CD4-positive, CD25-positive, alpha-beta regulatory T cell (primary cell): Measurements from ENCODE around the gene PRR29. TPM values are rescaled to one million over a fixed set of nuclear protein-coding genes. Genes with fewer than 3 reads are reported as not detected.

ENCODE experiments used
- ATAC-seq, 2 donors: fragments of 150-1000 bp; cut with Tn5 transposase; one replicate each; pipeline ENCODE4 v1.10.0; 2021; ENCODE audit warnings: low read depth in 2 of 2, moderate number of reproducible peaks in 2 of 2, moderate library complexity in 1 of 2
- DNase-seq, 3 donors: peaks; one replicate each; pipeline versions ENCODE4 v3.0.0 to v3.0.0-alpha.2; 2012 to 2022; ENCODE audit warnings: mixed read lengths in 1 of 3
- H3K27ac ChIP-seq: one replicate; pipeline ENCODE4 v1.7.0; 2013; ENCODE audit warnings: mild to moderate bottlenecking, low read length; ENCODE audit not compliant: insufficient read depth, poor library complexity, severe bottlenecking
- H3K27me3 ChIP-seq: one replicate; pipeline ENCODE4 v1.7.0; 2013; ENCODE audit warnings: low read length; ENCODE audit not compliant: control insufficient read depth, insufficient read depth
- H3K36me3 ChIP-seq: one replicate; pipeline ENCODE4 v1.7.0; 2013; ENCODE audit warnings: mild to moderate bottlenecking, low read length, moderate library complexity; ENCODE audit not compliant: control insufficient read depth, insufficient read depth
- H3K4me1 ChIP-seq: 2 replicates; pipeline ENCODE4 v1.7.0; 2013; ENCODE audit warnings: mild to moderate bottlenecking, low read length; ENCODE audit not compliant: insufficient read depth, control insufficient read depth, poor library complexity, severe bottlenecking
- H3K4me3 ChIP-seq: one replicate; pipeline ENCODE4 v1.7.0; 2013; ENCODE audit warnings: low read depth, mild to moderate bottlenecking, low read length, moderate library complexity
- H3K9me3 ChIP-seq, 2 experiments: 1 replicate in 1 of 2; 2 replicates in 1 of 2; pipeline ENCODE4 v1.7.0; 2013; ENCODE audit warnings: low read length in 2 of 2, mild to moderate bottlenecking in 1 of 2, moderate library complexity in 1 of 2; ENCODE audit not compliant: control insufficient read depth in 2 of 2
- H3K27ac Mint-ChIP-seq, 3 donors: one replicate each; pipeline ENCODE4 v1.8.0; 2020 to 2022; ENCODE audit warnings: mild to moderate bottlenecking in 3 of 3, mixed read lengths in 3 of 3, moderate library complexity in 2 of 3
- H3K27me3 Mint-ChIP-seq: one replicate; pipeline ENCODE4 v1.8.0; 2022; ENCODE audit warnings: mild to moderate bottlenecking, mixed read lengths
- H3K36me3 Mint-ChIP-seq: one replicate; pipeline ENCODE4 v1.8.0; 2020; ENCODE audit warnings: mixed read lengths
- H3K4me1 Mint-ChIP-seq, 4 donors: one replicate each; pipeline ENCODE4 v1.8.0; 2020 to 2022; ENCODE audit warnings: mixed read lengths in 4 of 4, mild to moderate bottlenecking in 1 of 4
- H3K4me3 Mint-ChIP-seq, 4 donors: one replicate each; pipeline ENCODE4 v1.8.0; 2020 to 2022; ENCODE audit warnings: mild to moderate bottlenecking in 4 of 4, mixed read lengths in 4 of 4, moderate library complexity in 3 of 4
- H3K9me3 Mint-ChIP-seq, 7 donors: one replicate each; pipeline ENCODE4 v1.8.0; 2020 to 2022; ENCODE audit warnings: mixed read lengths in 7 of 7, mild to moderate bottlenecking in 3 of 7, moderate library complexity in 2 of 7
- polyA plus RNA-seq, 4 donors: library from polyadenylated mRNA; unstranded; fragments of 300-500 nt; fragmentation: Illumina TruSeq; gene quantifications; one replicate each; pipeline ENCODE4 v1.2.3, GENCODE V29; 2021
- total RNA-seq: library from RNA; stranded (reverse); gene quantifications from one replicate; pipeline ENCODE4 v1.2.3, GENCODE V29; 2022

PRR29 gene
- total and polyA plus RNA-seq, 5 donors from 2014 or later: 0.52 to 6.9 (median 6.0) TPM

DNA sequence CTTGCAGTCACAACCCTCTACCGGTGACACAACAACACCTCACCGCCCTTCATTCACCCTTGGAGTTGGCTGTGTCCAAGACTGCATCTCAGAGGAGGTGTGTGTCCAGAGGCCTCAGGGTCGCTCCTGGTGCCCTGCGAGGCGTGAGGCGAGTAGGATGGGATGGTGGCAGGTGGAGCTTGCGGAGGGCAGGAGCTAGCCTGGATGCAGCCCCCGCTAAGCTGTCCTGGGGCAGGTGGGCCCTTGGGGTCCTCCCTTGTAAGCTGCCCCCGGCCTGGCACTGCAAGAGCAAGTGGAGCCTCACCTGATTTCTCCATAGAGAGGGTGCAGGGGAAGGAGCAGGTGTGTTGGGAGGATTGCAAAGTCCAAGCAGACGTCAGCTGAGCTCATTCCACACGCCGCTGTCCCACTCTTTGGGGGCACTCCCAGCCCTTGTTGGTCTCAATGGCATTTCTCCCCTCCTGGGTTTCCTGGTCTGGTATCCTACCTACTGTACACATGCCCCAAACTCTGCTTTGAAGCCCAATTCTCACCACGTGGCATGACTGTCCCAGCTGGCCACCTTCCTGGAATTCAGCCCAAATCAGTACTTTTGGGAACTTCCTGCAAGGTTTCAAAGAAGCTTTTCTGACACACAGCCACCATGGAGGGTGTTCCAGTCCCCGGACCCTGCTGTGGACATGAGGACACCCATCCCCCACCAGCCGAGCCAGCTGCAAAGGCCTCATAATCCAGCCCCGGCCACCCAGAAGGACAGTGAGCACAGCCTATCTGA is 40.4 kb downstream of the PRR29 start:
- H3K27me3 ChIP-seq: no peaks in the 10 kb centered on the region
- H3K9me3 Mint-ChIP-seq: peaks cover 0 to 2% (median 0%) of the 10 kb centered on the region in 7 donors
- H3K4me3 Mint-ChIP-seq: no peak overlapping the region
- peaks cover 0 to 7% (median under 1%) of the 10 kb centered on the region in 4 donors for H3K4me1 Mint-ChIP-seq
- H3K9me3 ChIP-seq: no peaks in the 10 kb centered on the region
- peaks cover 26% of the 10 kb centered on the region for H3K36me3 ChIP-seq
- ATAC-seq: no peak
- no peak overlapping the region for H3K4me3 ChIP-seq
- H3K27ac Mint-ChIP-seq: no peak overlapping the region
- no peaks in the 10 kb centered on the region for H3K27me3 Mint-ChIP-seq
- H3K36me3 Mint-ChIP-seq: peaks cover 31% of the 10 kb centered on the region
- no peak for DNase-seq
- no peaks in the 10 kb centered on the region for H3K4me1 ChIP-seq
- no peak overlapping the region for H3K27ac ChIP-seq

GRCh38 chr17:64039106-64039400 is 40.9 kb downstream of the PRR29 start:
- no peak for DNase-seq
- Histone ChIP-seq H3K4me3 (no peak overlapping the region), H3K9me3 (no peaks in the 10 kb centered on the region), H3K27me3 (no peaks in the 10 kb centered on the region), H3K4me1 (no peaks in the 10 kb centered on the region), H3K27ac (no peak overlapping the region), H3K36me3 (peaks cover 32% of the 10 kb centered on the region)
- Mint-ChIP-seq H3K9me3 (peaks cover 0 to 2% (median 0%) of the 10 kb centered on the region in 7 donors), H3K4me3 (no peak overlapping the region), H3K36me3 (peaks cover 32% of the 10 kb centered on the region), H3K27me3 (no peaks in the 10 kb centered on the region), H3K27ac (no peak overlapping the region), H3K4me1 (peaks cover 0 to 7% (median 0%) of the 10 kb centered on the region in 4 donors)
- ATAC-seq: no peak

DNA sequence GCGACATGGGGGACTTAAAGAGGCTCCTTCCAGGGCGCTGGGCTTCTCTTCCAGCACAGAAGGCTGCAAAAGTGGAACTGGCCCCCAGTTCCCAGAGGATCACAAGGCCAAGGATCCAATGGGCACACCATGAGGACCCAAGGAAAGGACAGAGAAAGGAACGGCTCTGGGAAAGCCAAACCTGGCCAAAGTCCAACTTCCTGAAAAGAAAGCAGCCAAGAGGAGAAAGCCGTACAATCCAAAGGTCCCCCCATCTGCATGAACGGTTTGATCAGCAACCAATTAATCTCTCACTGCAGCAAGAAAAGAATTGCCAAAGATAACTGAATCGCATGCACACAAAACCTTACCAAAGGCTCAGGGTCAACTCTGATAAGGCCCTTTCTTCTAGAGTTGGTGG is 42.1 kb downstream of the PRR29 start:
- peaks cover 0 to 1% (median 0%) of the 10 kb centered on the region in 7 donors for H3K9me3 Mint-ChIP-seq
- H3K4me3 ChIP-seq: no peak overlapping the region
- peak overlapping the region in 2 of 3 donors; percentile 46 to 68 for H3K27ac Mint-ChIP-seq
- H3K4me3 Mint-ChIP-seq: no peak overlapping the region
- no peaks in the 10 kb centered on the region for H3K9me3 ChIP-seq
- DNase-seq (no peak), ATAC-seq (no peak)
- no peaks in the 10 kb centered on the region for H3K27me3 ChIP-seq
- no peaks in the 10 kb centered on the region for H3K4me1 ChIP-seq
- H3K27ac ChIP-seq: no peak overlapping the region
- H3K27me3 Mint-ChIP-seq: no peaks in the 10 kb centered on the region
- peaks cover 43% of the 10 kb centered on the region for H3K36me3 ChIP-seq
- H3K4me1 Mint-ChIP-seq: peaks cover 0 to 7% (median 0%) of the 10 kb centered on the region in 4 donors
- peaks cover 41% of the 10 kb centered on the region for H3K36me3 Mint-ChIP-seq

- H3K36me3 Mint-ChIP-seq: peaks cover 56% of the 10 kb centered on the region
- Histone ChIP-seq H3K27ac (no peak overlapping the region), H3K36me3 (peaks cover 59% of the 10 kb centered on the region), H3K4me3 (no peak overlapping the region), H3K9me3 (no peaks in the 10 kb centered on the region), H3K4me1 (no peaks in the 10 kb centered on the region), H3K27me3 (no peaks in the 10 kb centered on the region)
- ATAC-seq (no peak), DNase-seq (no peak)
- peak overlapping the region; percentile 57 to 72 (median 69) for H3K27ac Mint-ChIP-seq
- no peaks in the 10 kb centered on the region for H3K9me3 Mint-ChIP-seq
- no peaks in the 10 kb centered on the region for H3K27me3 Mint-ChIP-seq
- peaks cover 0 to 15% (median 1%) of the 10 kb centered on the region in 4 donors for H3K4me1 Mint-ChIP-seq
- no peak overlapping the region for H3K4me3 Mint-ChIP-seq
These were observed 43.8 kb downstream of the PRR29 start for GRCh38 chr17:64041912-64042311.

GRCh38 chr17:64042700-64043485 is 44.7 kb downstream of the PRR29 start:
- peaks cover 57% of the 10 kb centered on the region for H3K36me3 Mint-ChIP-seq
- ATAC-seq (no peak), DNase-seq (no peak)
- no peak overlapping the region for H3K4me3 Mint-ChIP-seq
- Histone ChIP-seq H3K27me3 (no peaks in the 10 kb centered on the region), H3K27ac (no peak overlapping the region), H3K9me3 (no peaks in the 10 kb centered on the region), H3K4me3 (no peak overlapping the region), H3K36me3 (peaks cover 64% of the 10 kb centered on the region), H3K4me1 (no peaks in the 10 kb centered on the region)
- H3K27me3 Mint-ChIP-seq: no peaks in the 10 kb centered on the region
- H3K9me3 Mint-ChIP-seq: no peaks in the 10 kb centered on the region
- peaks cover 0 to 15% (median 2%) of the 10 kb centered on the region in 4 donors for H3K4me1 Mint-ChIP-seq
- H3K27ac Mint-ChIP-seq: peak overlapping the region in 1 of 3 donors; percentile 72

GRCh38 chr17:64045176-64045575 is 47.0 kb downstream of the PRR29 start:
- H3K27ac ChIP-seq: no peak overlapping the region
- Mint-ChIP-seq H3K27ac (peak overlapping the region in 2 of 3 donors; percentile 5 to 71), H3K9me3 (no peaks in the 10 kb centered on the region), H3K4me1 (peaks cover 0 to 30% (median 6%) of the 10 kb centered on the region in 4 donors), H3K36me3 (peaks cover 52% of the 10 kb centered on the region), H3K4me3 (peak overlapping the region in 1 of 4 donors; percentile 43), H3K27me3 (no peaks in the 10 kb centered on the region)
- H3K27me3 ChIP-seq: no peaks in the 10 kb centered on the region
- ATAC-seq (no peak), DNase-seq (no peak)
- no peaks in the 10 kb centered on the region for H3K9me3 ChIP-seq
- peaks cover 65% of the 10 kb centered on the region for H3K36me3 ChIP-seq
- peaks cover 20% of the 10 kb centered on the region for H3K4me1 ChIP-seq
- no peak overlapping the region for H3K4me3 ChIP-seq

DNA sequence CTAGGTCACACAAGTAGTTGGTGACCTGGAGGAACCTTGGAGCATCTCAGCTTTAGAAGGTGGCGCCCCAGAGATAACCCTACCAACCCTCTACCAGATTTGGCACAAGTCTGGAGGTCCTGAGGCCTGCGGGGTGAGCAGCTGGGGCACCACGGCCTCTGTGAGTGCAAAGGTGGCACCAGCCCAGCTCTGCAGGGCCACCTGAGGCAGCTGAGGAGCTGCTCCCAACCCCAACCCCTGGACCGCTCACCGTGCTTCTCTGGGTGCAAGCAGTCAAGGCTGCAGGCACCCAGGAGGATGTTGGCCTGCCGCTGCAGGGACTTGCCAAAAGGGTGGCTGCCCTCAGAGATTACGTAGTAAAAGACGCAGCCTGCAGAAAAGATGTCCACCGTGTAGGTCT is 50.7 kb downstream of the PRR29 start:
- peaks cover 54% of the 10 kb centered on the region for H3K36me3 ChIP-seq

More for the DNA sequence above, 50.7 kb downstream of the PRR29 start:
- DNase-seq: no peak
- Histone ChIP-seq H3K27ac (peak overlapping the region; percentile 75), H3K4me3 (no peak overlapping the region), H3K4me1 (peaks cover 38% of the 10 kb centered on the region), H3K27me3 (no peaks in the 10 kb centered on the region), H3K9me3 (no peaks in the 10 kb centered on the region)
- Mint-ChIP-seq H3K4me1 (peaks cover 11 to 58% (median 31%) of the 10 kb centered on the region in 4 donors), H3K27ac (peak overlapping the region; percentile 94 to 96 (median 94)), H3K36me3 (peaks cover 58% of the 10 kb centered on the region), H3K4me3 (no peak overlapping the region), H3K9me3 (no peaks in the 10 kb centered on the region), H3K27me3 (no peaks in the 10 kb centered on the region)
- ATAC-seq: no peak
